HepG2 (cell line): ENCODE results near the gene SPOP. TPM values are rescaled to one million over a fixed set of nuclear protein-coding genes. Genes with fewer than 3 reads are reported as not detected.

Experiments
- ATAC-seq: fragments of 200-7000 bp; cut with Tn5 transposase; 3 replicates; pipeline ENCODE4 v1.9.1; 2020; ENCODE audit warnings: mild to moderate bottlenecking, moderate library complexity
- BruUV-seq: library from RNA; stranded (reverse); fragments of 400-500 nt; replicated peaks from 2 replicates; lab custom pipeline; 2021; lab: Mats Ljungman, UMichigan
- CTCF ChIA-PET: fragments of 300-600 bp; formaldehyde crosslinking; extraction: SDS; loops from one replicate; lab custom pipeline; 2021; ENCODE audit warnings: low total read pairs, inconsistent platforms, low intra/inter-chr PET ratio; lab: Yijun Ruan, JAX
- POLR2A ChIA-PET: fragments of 350-600 bp; sonication (Branson Sonifier 250); formaldehyde crosslinking; loops from one replicate; lab custom pipeline; 2020; ENCODE audit warnings: antibody characterized with exemption, inconsistent platforms; lab: Yijun Ruan, JAX
- DNase-seq: peaks from one replicate; pipeline ENCODE4 v3.0.0-alpha.2; 2015; ENCODE audit warnings: low spot score
- FAIRE-seq: peaks from 3 replicates; lab custom pipeline; 2011; peaks lifted over from hg19 to GRCh38; lab: Jason Lieb, UNC
- H2AFZ ChIP-seq: one replicate; pipeline ENCODE4 v1.6.1; 2011; ENCODE audit warnings: low read length, inconsistent platforms
- H3K27ac ChIP-seq: fragments of 300-600 bp; 3 replicates; pipeline ENCODE4 v1.8.0; 2011; ENCODE audit warnings: mixed run types, mild to moderate bottlenecking, mixed read lengths, low read length, inconsistent platforms; ENCODE audit not compliant: insufficient read depth; ENCODE audit errors: extremely low read length
- H3K27me3 ChIP-seq, 2 experiments: fragments of 200-600 bp in 1 of 2; 2 replicates in 1 of 2; 3 replicates in 1 of 2; pipeline versions ENCODE4 v1.6.0 to v1.8.0; 2011; ENCODE audit warnings: low read length in 2 of 2, mild to moderate bottlenecking in 2 of 2, moderate library complexity in 2 of 2, inconsistent platforms in 1 of 2; ENCODE audit not compliant: insufficient read depth in 2 of 2, control insufficient read depth in 1 of 2
- H3K36me3 ChIP-seq, 2 experiments: fragments of 200-600 bp in 1 of 2; replicated peaks in 1 of 2; 2 replicates in 1 of 2; 3 replicates in 1 of 2; pipeline versions ENCODE4 v1.5.1 to v1.8.0; 2011; ENCODE audit warnings: low read length in 2 of 2, inconsistent platforms in 1 of 2; ENCODE audit not compliant: insufficient read depth in 2 of 2, control insufficient read depth in 1 of 2
- H3K4me1 ChIP-seq: 2 replicates; pipeline ENCODE4 v1.5.1; 2012; ENCODE audit warnings: low read length, inconsistent platforms; ENCODE audit not compliant: insufficient read depth
- H3K4me2 ChIP-seq: 2 replicates; pipeline ENCODE4 v1.6.0; 2011; ENCODE audit warnings: low read depth, low read length, inconsistent platforms
- H3K4me3 ChIP-seq, 3 experiments: fragments of 200-600 bp in 1 of 3; sonication (generic), shearing (Covaris generic) in 1 of 3; replicated peaks in 1 of 3; 2 replicates each; pipeline ENCODE4 v1.5.1; 2011 to 2016; ENCODE audit warnings: low read length in 3 of 3, inconsistent platforms in 2 of 3, low read depth in 2 of 3, mild to moderate bottlenecking in 2 of 3, control low read depth in 1 of 3, mixed read lengths in 1 of 3; ENCODE audit not compliant: insufficient read depth in 1 of 3
- H3K79me2 ChIP-seq: one replicate; pipeline ENCODE4 v1.6.1; 2011; ENCODE audit warnings: low read length, inconsistent platforms; ENCODE audit not compliant: insufficient read depth
- H3K9ac ChIP-seq: 2 replicates; pipeline ENCODE4 v1.6.0; 2011; ENCODE audit warnings: mild to moderate bottlenecking, low read depth, low read length, inconsistent platforms; ENCODE audit not compliant: insufficient read depth
- H3K9me3 ChIP-seq: 2 replicates; pipeline ENCODE4 v1.5.1; 2012; ENCODE audit warnings: mild to moderate bottlenecking, low read length
- H4K20me1 ChIP-seq: 2 replicates; pipeline ENCODE4 v1.6.0; 2011; ENCODE audit warnings: inconsistent platforms, mild to moderate bottlenecking, low read length, moderate library complexity; ENCODE audit not compliant: insufficient read depth
- CBFB ChIP-seq: sonication (generic); formaldehyde crosslinking; IDR thresholded peaks from 2 replicates; pipeline ENCODE4 v1.4.0; 2020; ENCODE audit warnings: missing genetic modification reagents
- DZIP1 ChIP-seq: sonication (generic); formaldehyde crosslinking; IDR thresholded peaks from 2 replicates; pipeline ENCODE4 v1.5.0; 2020; ENCODE audit warnings: mild to moderate bottlenecking, missing genetic modification reagents
- FOXA3 ChIP-seq: IDR thresholded peaks from 2 replicates; pipeline ENCODE4 v1.6.1; 2016; ENCODE audit warnings: missing genetic modification reagents, missing compliant biosample characterization
- GPBP1L1 ChIP-seq: sonication (generic); formaldehyde crosslinking; IDR thresholded peaks from 2 replicates; pipeline ENCODE4 v1.5.0; 2020; ENCODE audit warnings: mild to moderate bottlenecking, missing genetic modification reagents
- NR2F1 ChIP-seq, 2 experiments: fragments of 450-650 bp in 1 of 2; formaldehyde crosslinking in 1 of 2; IDR thresholded peaks; 2 replicates each; pipeline versions ENCODE4 v1.5.0 to v1.6.1; 2016 to 2020; ENCODE audit warnings: mild to moderate bottlenecking in 1 of 2, missing compliant biosample characterization in 1 of 2, missing genetic modification reagents in 1 of 2, moderate library complexity in 1 of 2
- PCBP2 ChIP-seq: fragments of 200-400 bp; formaldehyde crosslinking; optimal IDR thresholded peaks from 2 replicates; pipeline ENCODE3; 2018; ENCODE audit warnings: low read length, low read depth; ENCODE audit not compliant: poor library complexity, severe bottlenecking
- POGK ChIP-seq: sonication (generic); formaldehyde crosslinking; conservative IDR thresholded peaks from 2 replicates; pipeline ENCODE4 v1.8.0; 2022; ENCODE audit warnings: mild to moderate bottlenecking, moderate library complexity, missing genetic modification reagents
- RBM39 ChIP-seq: fragments of 200-400 bp; formaldehyde crosslinking; IDR thresholded peaks from one replicate; pipeline ENCODE4 v1.6.1; 2018; ENCODE audit warnings: antibody characterized with exemption, mild to moderate bottlenecking, low read depth, low read length; ENCODE audit not compliant: poor library complexity, severe bottlenecking
- SRSF9 ChIP-seq: fragments of 200-400 bp; formaldehyde crosslinking; IDR thresholded peaks from 2 replicates; pipeline ENCODE4 v1.6.1; 2018; ENCODE audit warnings: borderline replicate concordance, mild to moderate bottlenecking, low read depth, low read length; ENCODE audit not compliant: insufficient read depth, poor library complexity, severe bottlenecking
- ZNF280D ChIP-seq: sonication (generic); formaldehyde crosslinking; IDR thresholded peaks from 2 replicates; pipeline ENCODE4 v1.5.1; 2020; ENCODE audit warnings: mild to moderate bottlenecking, missing genetic modification reagents
- ZSCAN25 ChIP-seq: sonication (generic); formaldehyde crosslinking; IDR thresholded peaks from 2 replicates; pipeline ENCODE4 v1.8.0; 2022; ENCODE audit warnings: mild to moderate bottlenecking, missing genetic modification reagents
- WGBS: methylation state at CpG from one replicate; pipeline ENCODE4 v1.1.6; 2017; ENCODE audit warnings: low lambda C conversion rate; 5-methylcytosine and 5-hydroxymethylcytosine counted together
- in situ Hi-C: cut with HindIII; loops from 2 replicates; pipeline ENCODE4 v1.10.0; 2017; ENCODE audit warnings: low pct_unique_long_range_greater_than_20kb; ENCODE audit not compliant: extremely low pct_ligation_motif_present
- intact Hi-C: fragments of 100-400 bp; cut with micrococcal nuclease; formaldehyde crosslinking; loops from one replicate; pipeline ENCODE4 v1.10.0; 2022; ENCODE audit not compliant: unreplicated experiment
- polyA plus RNA-seq, 8 experiments: library from polyadenylated mRNA; depleted of rRNA in 3 of 8; stranded (reverse) in 7 of 8; unstranded in 1 of 8; fragments of >200 nt; fragmentation: Illumina TruSeq in 4 of 8; extraction: Trizol in 4 of 8; gene quantifications; 2 replicates each; pipeline versions ENCODE4 v1.2.1 to v1.2.3, GENCODE V29; 2011 to 2016; ENCODE audit warnings: low read depth in 4 of 8, missing spikeins in 1 of 8, mixed read lengths in 1 of 8; ENCODE audit not compliant: insufficient read depth in 1 of 8
- total RNA-seq, 5 experiments: library from RNA; depleted of rRNA; stranded (reverse); fragments of >200 nt; fragmentation: Illumina TruSeq; extraction: Trizol; gene quantifications; 2 replicates each; pipeline ENCODE4 v1.2.3, GENCODE V29; 2016; ENCODE audit warnings: low read depth in 1 of 5

The SPOP gene
- total and polyA plus RNA-seq, 2 of the 13 experiments (the other 11 are each of a cell fraction or from before 2014, with no cell fraction given) = 52.8 to 60.8 TPM

- no peak overlapping the region for H3K27ac ChIP-seq
- CTCF ChIA-PET = no interaction called here
- no peaks in the 10 kb centered on the region for H3K27me3 ChIP-seq
- TF ChIP-seq DZIP1 (CRISPR knock-in tag) = no peak
- TF ChIP-seq SRSF9 = no peak
- no peak for TF ChIP-seq GPBP1L1 (CRISPR knock-in tag)
- no peak for TF ChIP-seq ZNF280D (CRISPR knock-in tag)
- no peak for TF ChIP-seq FOXA3 (CRISPR knock-in tag)
- TF ChIP-seq CBFB (CRISPR knock-in tag) = no peak
- TF ChIP-seq NR2F1 (CRISPR knock-in tag; IDR thresholded peaks at IDR 0.05) = no peak
- TF ChIP-seq ZSCAN25 (CRISPR knock-in tag) = no peak
- no peak for TF ChIP-seq POGK
- no peak for TF ChIP-seq RBM39
- no peak for TF ChIP-seq PCBP2
- H4K20me1 ChIP-seq = no peaks in the 10 kb centered on the region
- no peak overlapping the region for H3K4me3 ChIP-seq
- no peaks in the 10 kb centered on the region for H3K9me3 ChIP-seq
- no peak for FAIRE-seq
- BruUV-seq = no TSS peak
- intact Hi-C loops = no loop called here
- in situ Hi-C loops = no loop called here
- 100% methylated on average over 3 of the region's 3 CpGs for WGBS
- no peak overlapping the region for H3K4me2 ChIP-seq
- no peak overlapping the region for H2AFZ ChIP-seq
- H3K9ac ChIP-seq = no peak overlapping the region
- POLR2A ChIA-PET = no interaction called here
- no peaks in the 10 kb centered on the region for H3K79me2 ChIP-seq
- DNase-seq = no peak
- peaks cover 15 to 47% of the 10 kb centered on the region in 2 experiments for H3K36me3 ChIP-seq
- ATAC-seq = no peak
- H3K4me1 ChIP-seq = no peaks in the 10 kb centered on the region
These were observed 44.2 kb upstream of the SPOP start for GRCh38 chr17:49722066-49722465.
